Stomach (tissue), 4 donors: Measurements from ENCODE around the gene ALDH16A1.

Experiments
- EP300 ChIP-seq: sonication (generic); formaldehyde crosslinking; IDR thresholded peaks from one replicate; pipeline ENCODE4 v1.6.1; 2017; ENCODE audit warnings: antibody characterized with exemption
- POLR2A ChIP-seq, 4 donors: fragments of 450-650 bp; IDR thresholded peaks; one replicate each; pipeline ENCODE4 v1.6.1; 2016; ENCODE audit warnings: antibody characterized with exemption in 4 of 4, control low read depth in 2 of 4, mild to moderate bottlenecking in 1 of 4, moderate library complexity in 1 of 4
- POLR2AphosphoS5 ChIP-seq, 3 donors: sonication (generic); formaldehyde crosslinking; IDR thresholded peaks; one replicate each; pipeline ENCODE4 v1.6.1; 2016; ENCODE audit warnings: antibody characterized with exemption in 3 of 3
- TF ChIP-seq, protein P1 (sequence below), 7 experiments: fragments of 450-650 bp in 4 of 7; fragments of 200-600 bp in 3 of 7; sonication (generic) in 3 of 7; IDR thresholded peaks; one replicate each; pipeline ENCODE4 v1.5.1; 2016 to 2019; ENCODE audit warnings: antibody characterized with exemption in 7 of 7, control low read depth in 2 of 7, mild to moderate bottlenecking in 1 of 7

DNA sequence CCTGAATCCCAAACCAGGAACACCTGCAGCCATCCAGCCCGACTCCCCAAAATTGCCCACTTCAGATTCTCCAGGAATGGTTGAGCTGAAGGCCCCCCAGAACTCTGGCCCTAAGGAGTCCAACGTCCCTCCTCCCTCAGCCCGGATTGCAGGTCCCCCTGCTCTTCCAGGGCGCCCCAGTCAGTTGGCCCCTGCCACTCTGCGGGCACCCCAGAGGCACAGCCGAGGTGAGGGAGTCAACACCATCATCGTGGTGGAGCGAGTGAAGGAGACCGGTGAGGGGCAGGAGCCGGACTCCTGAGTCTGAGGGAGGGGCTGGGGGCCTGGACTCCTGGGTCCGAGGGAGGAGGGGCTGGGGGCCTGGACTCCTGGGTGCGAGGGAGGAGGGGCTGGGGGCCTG, 25.7 kb upstream of the ALDH16A1 start:
- TF ChIP-seq, protein P1, sequence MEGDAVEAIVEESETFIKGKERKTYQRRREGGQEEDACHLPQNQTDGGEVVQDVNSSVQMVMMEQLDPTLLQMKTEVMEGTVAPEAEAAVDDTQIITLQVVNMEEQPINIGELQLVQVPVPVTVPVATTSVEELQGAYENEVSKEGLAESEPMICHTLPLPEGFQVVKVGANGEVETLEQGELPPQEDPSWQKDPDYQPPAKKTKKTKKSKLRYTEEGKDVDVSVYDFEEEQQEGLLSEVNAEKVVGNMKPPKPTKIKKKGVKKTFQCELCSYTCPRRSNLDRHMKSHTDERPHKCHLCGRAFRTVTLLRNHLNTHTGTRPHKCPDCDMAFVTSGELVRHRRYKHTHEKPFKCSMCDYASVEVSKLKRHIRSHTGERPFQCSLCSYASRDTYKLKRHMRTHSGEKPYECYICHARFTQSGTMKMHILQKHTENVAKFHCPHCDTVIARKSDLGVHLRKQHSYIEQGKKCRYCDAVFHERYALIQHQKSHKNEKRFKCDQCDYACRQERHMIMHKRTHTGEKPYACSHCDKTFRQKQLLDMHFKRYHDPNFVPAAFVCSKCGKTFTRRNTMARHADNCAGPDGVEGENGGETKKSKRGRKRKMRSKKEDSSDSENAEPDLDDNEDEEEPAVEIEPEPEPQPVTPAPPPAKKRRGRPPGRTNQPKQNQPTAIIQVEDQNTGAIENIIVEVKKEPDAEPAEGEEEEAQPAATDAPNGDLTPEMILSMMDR (IDR thresholded peaks at IDR 0.05), result no peak
- TF ChIP-seq POLR2A (IDR thresholded peaks at IDR 0.05) (no peak), POLR2AphosphoS5 (IDR thresholded peaks at IDR 0.05) (no peak), EP300 (no peak)
